GM12878 (cell line): ENCODE measurements around the gene TRMT1. TPM values are rescaled to one million over a fixed set of nuclear protein-coding genes. Genes with fewer than 3 reads are reported as not detected.
A peak's percentile ranks its signal among the peaks of the same experiment; 100 is the strongest.

ENCODE experiments used
- CEBPZ ChIP-seq: fragments of 150-350 bp; IDR thresholded peaks from 2 replicates; pipeline ENCODE4 v1.6.1; 2016; ENCODE audit warnings: low read depth, low read length
- CHD1 ChIP-seq: IDR thresholded peaks from 2 replicates; pipeline ENCODE4 v1.6.1; 2012; ENCODE audit warnings: low read depth, low read length, improper control_type of control experiment
- E2F8 ChIP-seq: fragments of 450-650 bp; IDR thresholded peaks from 2 replicates; pipeline ENCODE4 v1.6.1; 2018; ENCODE audit warnings: mild to moderate bottlenecking, low read depth, moderate library complexity; ENCODE audit not compliant: partially characterized antibody
- IRF4 ChIP-seq: IDR thresholded peaks from 2 replicates; pipeline ENCODE4 v1.6.1; 2011; ENCODE audit warnings: low read depth, low read length
- KLF5 ChIP-seq: fragments of 450-650 bp; IDR thresholded peaks from 2 replicates; pipeline ENCODE4 v1.6.1; 2014; ENCODE audit warnings: mild to moderate bottlenecking; ENCODE audit not compliant: partially characterized antibody
- MTA2 ChIP-seq: fragments of 450-650 bp; IDR thresholded peaks from 2 replicates; pipeline ENCODE4 v1.6.1; 2016; ENCODE audit warnings: low read depth, mild to moderate bottlenecking, moderate library complexity
- MXI1 ChIP-seq: fragments of 150-350 bp; IDR thresholded peaks from 2 replicates; pipeline ENCODE4 v1.6.1; 2011; ENCODE audit warnings: low read depth, mild to moderate bottlenecking, inconsistent platforms, low read length, improper control_type of control experiment
- NFYA ChIP-seq: IDR thresholded peaks from 2 replicates; pipeline ENCODE4 v1.6.1; 2011; ENCODE audit warnings: low read depth, mild to moderate bottlenecking, low read length, improper control_type of control experiment, borderline replicate concordance
- PML ChIP-seq: IDR thresholded peaks from 2 replicates; pipeline ENCODE4 v1.6.1; 2012; ENCODE audit warnings: low read length, inconsistent platforms
- PRDM15 ChIP-seq: fragments of 450-650 bp; formaldehyde crosslinking; IDR thresholded peaks from 2 replicates; pipeline ENCODE4 v1.4.0; 2020; ENCODE audit warnings: mild to moderate bottlenecking, moderate library complexity
- RBBP5 ChIP-seq: fragments of 200-600 bp; sonication (generic); conservative IDR thresholded peaks from 2 replicates; pipeline ENCODE4 v1.6.1; 2016
- SKIL ChIP-seq: fragments of 450-650 bp; IDR thresholded peaks from 2 replicates; pipeline ENCODE4 v1.6.1; 2017; ENCODE audit warnings: mild to moderate bottlenecking, low read depth, inconsistent platforms; ENCODE audit not compliant: poor library complexity, severe bottlenecking
- SMARCA5 ChIP-seq: fragments of 450-650 bp; IDR thresholded peaks from 2 replicates; pipeline ENCODE4 v1.6.1; 2017; ENCODE audit warnings: mild to moderate bottlenecking
- SP1 ChIP-seq: IDR thresholded peaks from one replicate; pipeline ENCODE4 v1.6.1; 2011; ENCODE audit warnings: low read depth, low read length
- SUPT20H ChIP-seq: IDR thresholded peaks from 2 replicates; pipeline ENCODE4 v1.6.1; 2011; ENCODE audit warnings: low read depth, mild to moderate bottlenecking, low read length, moderate library complexity, borderline replicate concordance; ENCODE audit not compliant: control insufficient read depth
- SUZ12 ChIP-seq: fragments of 200-600 bp; sonication (generic); IDR thresholded peaks from one replicate; pipeline ENCODE4 v1.6.1; 2018; ENCODE audit warnings: antibody characterized with exemption, mild to moderate bottlenecking; ENCODE audit not compliant: unreplicated experiment
- ZBED1 ChIP-seq: IDR thresholded peaks from 2 replicates; pipeline ENCODE4 v1.6.1; 2016; ENCODE audit warnings: borderline replicate concordance
- ZZZ3 ChIP-seq: IDR thresholded peaks from 2 replicates; pipeline ENCODE4 v1.6.1; 2011; ENCODE audit warnings: low read depth; ENCODE audit not compliant: control insufficient read depth, insufficient read length
- polyA plus RNA-seq, 11 experiments: library from polyadenylated mRNA; depleted of rRNA in 4 of 11; unstranded in 6 of 11; stranded (reverse) in 5 of 11; fragments of >200 nt; fragmentation: Nextera tagmentation in 4 of 11; fragmentation: Illumina TruSeq in 1 of 11; extraction: Ambion mirVana in 4 of 11; extraction: Trizol in 1 of 11; gene quantifications; 1 replicate in 1 of 11; 2 replicates in 10 of 11; pipeline versions ENCODE4 v1.2.1 to v1.2.3, GENCODE V29; 2011 to 2016; ENCODE audit warnings: inconsistent platforms in 2 of 11, missing spikeins in 2 of 11, low read depth in 1 of 11
- total RNA-seq, 4 experiments: library from RNA; depleted of rRNA in 3 of 4; stranded (reverse); fragments of >200 nt in 3 of 4; fragmentation: Illumina TruSeq in 1 of 4; extraction: Trizol in 1 of 4; gene quantifications; 2 replicates each; pipeline versions ENCODE4 v1.2.1 to v1.2.3, GENCODE V29; 2013 to 2021

TRMT1 gene
- total and polyA plus RNA-seq, 10 of the 15 experiments (the other 5 are each of a cell fraction or from before 2014, with no cell fraction given): 3.4 to 68.8 (median 34.8) TPM

- no peak; the same call in 1 of the 2 replicates for TF ChIP-seq MXI1
- TF ChIP-seq SP1: peak; percentile 76
- TF ChIP-seq SKIL: peak; percentile 43
- TF ChIP-seq CEBPZ: no peak
- TF ChIP-seq PML: no peak
- TF ChIP-seq SMARCA5: peak; percentile 82
- TF ChIP-seq KLF5: no peak
- TF ChIP-seq NFYA: no peak
- no peak for TF ChIP-seq SUPT20H
- TF ChIP-seq CHD1: no peak
- no peak for TF ChIP-seq IRF4
- TF ChIP-seq PRDM15: no peak
- TF ChIP-seq ZZZ3: no peak
- no peak for TF ChIP-seq ZBED1
- peak; percentile 47 for TF ChIP-seq E2F8
- 0 out of 2 replicates have a peak, but pooled peaks have one; percentile 56 for TF ChIP-seq MTA2
- no peak for TF ChIP-seq RBBP5
- TF ChIP-seq SUZ12: no peak
Measured at GRCh38 chr19:13152356-13152973, 35.9 kb upstream of the TRMT1 start (continued).
